Hepatocyte (in vitro differentiated cells): Measurements from ENCODE around the gene FHOD3.

Source experiments
- CTCF ChIP-seq: fragments of 200-600 bp; sonication (generic); IDR thresholded peaks from 2 replicates; pipeline ENCODE4 v1.5.1; 2016; ENCODE audit warnings: antibody characterized with exemption, mild to moderate bottlenecking; ENCODE audit not compliant: poor library complexity
- EZH2 ChIP-seq: fragments of 200-600 bp; sonication (generic); IDR thresholded peaks from 2 replicates; pipeline ENCODE4 v1.6.1; 2016; ENCODE audit warnings: antibody characterized with exemption, mild to moderate bottlenecking, borderline replicate concordance
- EZH2phosphoT487 ChIP-seq: fragments of 200-600 bp; sonication (generic); IDR thresholded peaks from one replicate; pipeline ENCODE4 v1.6.1; 2018; ENCODE audit warnings: antibody characterized with exemption, mild to moderate bottlenecking, low read depth, moderate library complexity; ENCODE audit not compliant: unreplicated experiment, severe bottlenecking

GRCh38 chr18:36271153-36271552 is 26.4 kb upstream of the FHOD3 start:
- TF ChIP-seq CTCF (no peak), EZH2phosphoT487 (no peak), EZH2 (no peak)
